ENCODE measurements around the gene PKNOX2.

- no peak for TF ChIP-seq SREBF2 (IDR thresholded peaks at IDR 0.05)
- TF ChIP-seq POLR2A (IDR thresholded peaks at IDR 0.05; ENCODE audit: low read length): no peak
- no peak for TF ChIP-seq CTCF (IDR thresholded peaks at IDR 0.05)
- no peak for TF ChIP-seq MAFK (IDR thresholded peaks at IDR 0.05; ENCODE audit: partially characterized antibody)
- no peak for TF ChIP-seq ELK1 (IDR thresholded peaks at IDR 0.05; ENCODE audit: low read depth, low read length)
- TF ChIP-seq MYC (IDR thresholded peaks at IDR 0.05; ENCODE audit: borderline replicate concordance, low read length): no peak
- TF ChIP-seq RAD21 (conservative IDR thresholded peaks at IDR 0.05 in 1 of 2, IDR thresholded peaks at IDR 0.05 in 1 of 2): no peak
- no peak for TF ChIP-seq E2F6 (IDR thresholded peaks at IDR 0.05; ENCODE audit: borderline replicate concordance, low read depth)
- TF ChIP-seq USF2 (IDR thresholded peaks at IDR 0.05): no peak
- TF ChIP-seq TP53 (CRISPR knock-in tag; IDR thresholded peaks at IDR 0.05): no peak
- no peak for TF ChIP-seq SMC3 (IDR thresholded peaks at IDR 0.05)
These were observed 173.6 kb downstream of the PKNOX2 start for GRCh38 chr11:125337836-125338834.

All from A549 (cell line).